PC-9 (cell line): Measurements from ENCODE around the gene CDH15. TPM values are rescaled to one million over a fixed set of nuclear protein-coding genes. Genes with fewer than 3 reads are reported as not detected.

Source experiments
- total RNA-seq: library from RNA; stranded (reverse); gene quantifications from 2 replicates; pipeline ENCODE4 v1.2.3, GENCODE V29; 2021

Gene CDH15
- total RNA-seq, 1 experiment from 2014 or later, result not detected

Other genes starting within 250 kb of the CDH15 start
- 0.88 and 1.0 TPM in 2 replicates for gene CBFA2T3, start 194.5 kb upstream of the CDH15 start, total RNA-seq
- 34.0 and 42.3 TPM in 2 replicates for gene ACSF3, start 77.9 kb upstream of the CDH15 start, total RNA-seq
- gene SLC22A31, start 28.8 kb downstream of the CDH15 start, total RNA-seq, result 2.5 and 5.4 TPM in 2 replicates
- gene ZNF778, start 46.0 kb downstream of the CDH15 start, total RNA-seq, result 9.5 and 15.7 TPM in 2 replicates